ENCODE measurements around the gene CCDC85A. TPM values are rescaled to one million over a fixed set of nuclear protein-coding genes. Genes with fewer than 3 reads are reported as not detected.

CCDC85A gene
- total and polyA plus RNA-seq, 4 donors = 1.7 to 10.5 (median 6.6) TPM

DNA sequence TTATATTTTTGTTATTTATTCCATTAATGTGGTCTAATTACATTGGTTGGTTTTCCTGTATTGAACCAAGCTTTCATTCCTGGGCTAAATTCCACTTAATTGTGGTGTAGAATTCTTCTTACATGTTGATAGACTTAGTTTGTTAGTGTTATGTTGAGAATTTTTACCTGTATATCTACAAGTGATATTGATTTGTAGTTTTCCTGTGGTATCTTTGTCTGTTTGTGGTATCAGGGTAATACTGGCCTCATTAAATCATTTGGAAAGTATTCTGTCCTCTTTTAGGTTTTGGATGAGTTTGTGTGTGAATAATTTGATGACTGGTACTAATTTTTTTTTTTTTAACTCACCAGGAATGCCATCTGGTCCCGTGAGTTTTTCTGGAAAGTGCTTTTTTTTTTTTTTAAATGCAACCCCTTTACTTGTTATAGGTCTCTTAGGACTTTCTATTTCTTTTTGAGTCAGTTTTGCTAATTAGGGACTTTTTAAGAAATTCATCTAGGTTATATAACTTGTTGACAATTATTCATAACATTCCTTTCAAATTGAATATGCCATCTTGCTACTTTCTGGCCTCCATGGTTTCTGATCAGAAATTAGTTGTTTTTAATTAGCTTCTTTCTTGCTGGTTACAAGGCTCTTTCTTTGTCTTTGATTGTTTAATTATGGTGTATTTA, 232.8 kb downstream of the CCDC85A start:
- Histone ChIP-seq H3K4me3 (no peak overlapping the region), H3K27ac (ENCODE audit: low read depth in 1 of 2, low read length in 1 of 2) (no peak overlapping the region), H3K4me1 (ENCODE audit: control insufficient read depth in 5 of 5, insufficient read depth in 5 of 5, low read length in 5 of 5) (no peaks in the 10 kb centered on the region), H3K36me3 (ENCODE audit: control insufficient read depth in 4 of 4, insufficient read depth in 4 of 4, low read length in 4 of 4) (no peaks in the 10 kb centered on the region), H3K27me3 (ENCODE audit: control insufficient read depth in 3 of 3, insufficient read depth in 3 of 3, low read length in 2 of 3) (no peaks in the 10 kb centered on the region), H3K9me3 (ENCODE audit: control insufficient read depth in 4 of 4, insufficient read depth in 3 of 4, low read length in 3 of 4) (no peaks in the 10 kb centered on the region), H3K9ac (ENCODE audit: insufficient read depth in 1 of 2, low read length in 2 of 2) (no peak overlapping the region)
- no peak for TF ChIP-seq CTCF (IDR thresholded peaks at IDR 0.05; ENCODE audit: control extremely low read depth, extremely low read depth)
- DNase-seq (no peak), ATAC-seq (ENCODE audit: insufficient read depth, low FRiP score) (no peak)
- 77 to 91% methylated on average over 1 of the region's 1 CpG for WGBS, 2 donors

Small RNA genes within 50 kb of the gene (small RNA-seq; reads per million reads assigned to genes)
- not detected for gene RNA5SP93 (ENCODE audit: low replicate concordance)

Data from lung (tissue), 13 donors.